Osteocyte (in vitro differentiated cells): ENCODE results near the gene COQ10B. TPM values are rescaled to one million over a fixed set of nuclear protein-coding genes. Genes with fewer than 3 reads are reported as not detected.
A peak's percentile ranks its signal among the peaks of the same experiment; 100 is the strongest.
"Not testable (repeated sequence)": the region's sequence is repeated elsewhere in the genome, so short reads cannot be mapped to it uniquely, and the experiment has no call there.

Experiments
- DNase-seq: peaks from one replicate; pipeline ENCODE4 v3.0.0; 2021; ENCODE audit warnings: mixed read lengths; ENCODE audit not compliant: unreplicated experiment; ENCODE audit errors: extremely low spot score
- H3K27ac Mint-ChIP-seq: one replicate; pipeline ENCODE4 v1.8.0; 2021; ENCODE audit warnings: mild to moderate bottlenecking, mixed read lengths; ENCODE audit not compliant: unreplicated experiment
- H3K27me3 Mint-ChIP-seq: one replicate; pipeline ENCODE4 v1.8.0; 2021; ENCODE audit warnings: mixed read lengths; ENCODE audit not compliant: unreplicated experiment
- H3K36me3 Mint-ChIP-seq: one replicate; pipeline ENCODE4 v1.8.0; 2021; ENCODE audit warnings: mixed read lengths; ENCODE audit not compliant: unreplicated experiment
- H3K4me1 Mint-ChIP-seq: one replicate; pipeline ENCODE4 v1.8.0; 2021; ENCODE audit warnings: mixed read lengths; ENCODE audit not compliant: unreplicated experiment
- H3K4me3 Mint-ChIP-seq: one replicate; pipeline ENCODE4 v1.8.0; 2021; ENCODE audit warnings: mild to moderate bottlenecking, moderate library complexity, mixed read lengths; ENCODE audit not compliant: unreplicated experiment
- H3K9me3 Mint-ChIP-seq: one replicate; pipeline ENCODE4 v1.8.0; 2021; ENCODE audit warnings: mixed read lengths; ENCODE audit not compliant: unreplicated experiment
- CTCF ChIP-seq: fragments of 200-600 bp; sonication (generic); IDR thresholded peaks from 2 replicates; pipeline ENCODE4 v1.5.0; 2021; ENCODE audit warnings: antibody characterized with exemption, mild to moderate bottlenecking, moderate library complexity
- total RNA-seq: library from RNA; stranded (reverse); gene quantifications from 2 replicates; pipeline ENCODE4 v1.2.1, GENCODE V29; 2021

Gene COQ10B
- total RNA-seq, 1 donor from 2014 or later: 23.5 TPM

- no peaks in the 10 kb centered on the region for H3K9me3 Mint-ChIP-seq
- H3K36me3 Mint-ChIP-seq: no peaks in the 10 kb centered on the region
- no peak for TF ChIP-seq CTCF
- H3K4me3 Mint-ChIP-seq: no peak overlapping the region
- H3K27ac Mint-ChIP-seq: no peak overlapping the region
- H3K27me3 Mint-ChIP-seq: no peaks in the 10 kb centered on the region
- no peak for DNase-seq
- peaks cover 24% of the 10 kb centered on the region for H3K4me1 Mint-ChIP-seq
Observed at GRCh38 chr2:197437380-197437779, 16.0 kb upstream of the COQ10B start.

GRCh38 chr2:197442857-197443256 is 10.5 kb upstream of the COQ10B start:
- H3K4me3 Mint-ChIP-seq: no peak overlapping the region
- DNase-seq: no peak
- no peaks in the 10 kb centered on the region for H3K36me3 Mint-ChIP-seq
- no peaks in the 10 kb centered on the region for H3K4me1 Mint-ChIP-seq
- H3K27me3 Mint-ChIP-seq: no peaks in the 10 kb centered on the region
- H3K9me3 Mint-ChIP-seq: no peaks in the 10 kb centered on the region
- TF ChIP-seq CTCF: no peak
- H3K27ac Mint-ChIP-seq: no peak overlapping the region

- TF ChIP-seq CTCF: no peak
- Mint-ChIP-seq H3K4me1 (no peaks in the 10 kb centered on the region), H3K27ac (no peak overlapping the region), H3K9me3 (no peaks in the 10 kb centered on the region), H3K36me3 (no peaks in the 10 kb centered on the region), H3K4me3 (no peak overlapping the region), H3K27me3 (no peaks in the 10 kb centered on the region)
- no peak for DNase-seq
Observed at GRCh38 chr2:197445746-197446145, 7.6 kb upstream of the COQ10B start.

GRCh38 chr2:197446844-197447243 is 6.5 kb upstream of the COQ10B start:
- H3K9me3 Mint-ChIP-seq: no peaks in the 10 kb centered on the region
- H3K36me3 Mint-ChIP-seq: no peaks in the 10 kb centered on the region
- TF ChIP-seq CTCF: no peak
- no peaks in the 10 kb centered on the region for H3K4me1 Mint-ChIP-seq
- no peak overlapping the region for H3K27ac Mint-ChIP-seq
- H3K27me3 Mint-ChIP-seq: no peaks in the 10 kb centered on the region
- no peak overlapping the region for H3K4me3 Mint-ChIP-seq
- DNase-seq: no peak

GRCh38 chr2:197450465-197450864 is 2.9 kb upstream of the COQ10B start:
- Mint-ChIP-seq H3K4me3 (no peak overlapping the region), H3K9me3 (no peaks in the 10 kb centered on the region)
- no peak for DNase-seq

GRCh38 chr2:197450935-197451358 is 2.4 kb upstream of the COQ10B start:
- peaks cover 19% of the 10 kb centered on the region for H3K4me1 Mint-ChIP-seq
- not testable (repeated sequence) for H3K4me3 Mint-ChIP-seq, H3K27me3 Mint-ChIP-seq, H3K36me3 Mint-ChIP-seq, DNase-seq, H3K9me3 Mint-ChIP-seq
- H3K27ac Mint-ChIP-seq: peak overlapping the region; percentile 35

More at GRCh38 chr2:197450465-197450864, 2.9 kb upstream of the COQ10B start:
- H3K27ac Mint-ChIP-seq: no peak overlapping the region
- TF ChIP-seq CTCF: no peak
- H3K27me3 Mint-ChIP-seq: no peaks in the 10 kb centered on the region
- no peaks in the 10 kb centered on the region for H3K36me3 Mint-ChIP-seq
- peaks cover 19% of the 10 kb centered on the region for H3K4me1 Mint-ChIP-seq
